Measurements from ENCODE around the gene PTPN22. TPM values are rescaled to one million over a fixed set of nuclear protein-coding genes. Genes with fewer than 3 reads are reported as not detected.

Gene PTPN22
- polyA plus RNA-seq, 3 donors: 9.7 to 43.7 (median 29.7) TPM

DNA sequence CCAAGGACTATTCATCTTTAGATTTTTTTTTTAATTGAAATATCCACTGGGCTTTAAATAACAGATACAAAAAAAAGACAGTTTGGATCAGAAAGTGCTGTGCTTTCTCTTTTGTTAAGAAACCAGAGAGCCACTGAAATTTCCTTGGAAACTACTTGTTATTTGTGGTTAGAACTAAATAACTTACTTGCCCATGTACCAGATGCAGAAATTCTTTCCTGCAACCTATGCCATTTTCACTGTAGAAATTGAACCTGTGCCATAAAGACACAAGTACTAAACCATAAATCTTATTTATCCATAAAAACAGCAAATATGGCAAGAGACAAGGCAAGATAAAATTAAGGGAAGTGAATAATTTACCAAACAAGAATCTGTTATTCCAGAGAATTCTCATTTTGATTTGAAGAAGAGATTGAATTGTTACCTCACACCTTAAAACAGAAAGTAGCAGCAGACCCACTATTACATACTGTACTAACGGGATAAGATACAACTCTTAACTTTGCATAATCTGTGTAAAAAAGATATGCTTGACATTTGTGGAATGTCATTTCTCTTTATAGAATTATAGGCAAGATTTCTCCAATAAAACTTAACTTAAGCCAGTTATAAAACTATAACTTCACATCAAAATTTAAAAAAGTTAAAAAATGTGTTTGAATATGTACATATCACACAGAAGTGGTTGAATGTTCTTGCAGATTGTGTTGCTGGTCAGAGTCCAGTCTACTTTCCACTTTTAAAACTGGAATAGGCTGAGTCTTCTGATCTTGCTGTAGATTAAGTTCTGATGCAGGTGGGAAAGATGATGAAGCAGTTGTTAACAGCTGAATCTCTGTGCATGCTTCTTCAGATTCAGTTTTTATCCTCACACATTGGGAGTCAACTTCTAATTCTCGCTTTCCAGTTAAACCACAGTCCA is 105.9 kb downstream of the PTPN22 start:
- Mint-ChIP-seq H3K9me3 (no peaks in the 10 kb centered on the region), H3K36me3 (peaks cover 52 to 58% of the 10 kb centered on the region in 2 donors), H3K4me3 (no peak overlapping the region), H3K27ac (no peak overlapping the region), H3K27me3 (ENCODE audit: low read depth in 3 of 3) (no peaks in the 10 kb centered on the region), H3K4me1 (peaks cover 18% of the 10 kb centered on the region)
- no peak overlapping the region for H2AFZ ChIP-seq (ENCODE audit: insufficient read depth, low read depth, low read length, poor library complexity, severe bottlenecking)
- TF ChIP-seq, protein P1, sequence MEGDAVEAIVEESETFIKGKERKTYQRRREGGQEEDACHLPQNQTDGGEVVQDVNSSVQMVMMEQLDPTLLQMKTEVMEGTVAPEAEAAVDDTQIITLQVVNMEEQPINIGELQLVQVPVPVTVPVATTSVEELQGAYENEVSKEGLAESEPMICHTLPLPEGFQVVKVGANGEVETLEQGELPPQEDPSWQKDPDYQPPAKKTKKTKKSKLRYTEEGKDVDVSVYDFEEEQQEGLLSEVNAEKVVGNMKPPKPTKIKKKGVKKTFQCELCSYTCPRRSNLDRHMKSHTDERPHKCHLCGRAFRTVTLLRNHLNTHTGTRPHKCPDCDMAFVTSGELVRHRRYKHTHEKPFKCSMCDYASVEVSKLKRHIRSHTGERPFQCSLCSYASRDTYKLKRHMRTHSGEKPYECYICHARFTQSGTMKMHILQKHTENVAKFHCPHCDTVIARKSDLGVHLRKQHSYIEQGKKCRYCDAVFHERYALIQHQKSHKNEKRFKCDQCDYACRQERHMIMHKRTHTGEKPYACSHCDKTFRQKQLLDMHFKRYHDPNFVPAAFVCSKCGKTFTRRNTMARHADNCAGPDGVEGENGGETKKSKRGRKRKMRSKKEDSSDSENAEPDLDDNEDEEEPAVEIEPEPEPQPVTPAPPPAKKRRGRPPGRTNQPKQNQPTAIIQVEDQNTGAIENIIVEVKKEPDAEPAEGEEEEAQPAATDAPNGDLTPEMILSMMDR (IDR thresholded peaks at IDR 0.05): no peak
- no peak overlapping the region for H3K4me2 ChIP-seq (replicated peaks; ENCODE audit: extremely low read depth, low read length, poor library complexity, severe bottlenecking)
- peaks cover 3 to 11% of the 10 kb centered on the region in 2 donors for H3K4me1 ChIP-seq (ENCODE audit: control insufficient read depth in 1 of 2, insufficient read depth in 2 of 2, low read length in 2 of 2)
- no peaks in the 10 kb centered on the region for H4K20me1 ChIP-seq (ENCODE audit: insufficient read depth, low read length)
- WGBS (ENCODE audit: insufficient coverage): no CpG with 5 or more reads among the region's 2 CpGs
- H3K9ac ChIP-seq (ENCODE audit: insufficient read depth, low read length, poor library complexity, severe bottlenecking): no peak overlapping the region
- no peak overlapping the region for H3K4me3 ChIP-seq (replicated peaks in 1 of 3; ENCODE audit: low read depth in 2 of 3, low read length in 3 of 3)
- intact Hi-C loops (cut with micrococcal nuclease): no loop called here
- no peak for DNase-seq
- H3K9me3 ChIP-seq (replicated peaks in 1 of 2; ENCODE audit: control insufficient read depth in 1 of 2, insufficient read depth in 1 of 2, low read length in 2 of 2): no peaks in the 10 kb centered on the region
- no peak overlapping the region for H3K27ac ChIP-seq (ENCODE audit: low read depth in 1 of 2, low read length in 2 of 2)
- H3K36me3 ChIP-seq (replicated peaks in 1 of 2; ENCODE audit: control insufficient read depth in 1 of 2, insufficient read depth in 2 of 2, low read length in 2 of 2): peaks cover 39 to 61% of the 10 kb centered on the region in 2 donors
- H3K27me3 ChIP-seq (ENCODE audit: control insufficient read depth in 2 of 2, insufficient read depth in 2 of 2, low read length in 2 of 2): no peaks in the 10 kb centered on the region
- H3K79me2 ChIP-seq (ENCODE audit: insufficient read depth, low read length): peaks cover 13% of the 10 kb centered on the region

Other genes with a start within 250 kb of the PTPN22 start
- 10 to 100 TPM in 2 of 3 donors, 1 to 10 TPM in 1; 6.7 to 12.2 (median 11.1) TPM for gene PHTF1, start 112.2 kb downstream of the PTPN22 start, polyA plus RNA-seq
- gene RSBN1, start 59.2 kb downstream of the PTPN22 start, polyA plus RNA-seq: 1 to 10 TPM; 6.5 to 9.0 (median 8.9) TPM
- under 1 TPM in 1 of 3 donors, not detected in 2; 0.73 TPM for gene BCL2L15, start 15.9 kb upstream of the PTPN22 start, polyA plus RNA-seq
- 10 to 100 TPM in 1 of 3 donors, 1 to 10 TPM in 2; 3.5 to 46.3 (median 6.1) TPM for gene AP4B1, start 33.1 kb upstream of the PTPN22 start, polyA plus RNA-seq
- gene DCLRE1B, start 33.6 kb upstream of the PTPN22 start, polyA plus RNA-seq: 1 to 10 TPM; 3.0 to 5.7 (median 4.5) TPM
- 10 to 100 TPM; 10.1 to 57.2 (median 14.8) TPM for gene HIPK1, start 57.6 kb upstream of the PTPN22 start, polyA plus RNA-seq
- under 1 TPM; 0.08 to 0.37 (median 0.28) TPM for gene OLFML3, start 107.8 kb upstream of the PTPN22 start, polyA plus RNA-seq

All from CD14-positive monocyte (primary cell).